ENCODE data around the gene BEAN1.

BEAN1 gene

GRCh38 chr16:66522816-66523590 lies 95.9 kb downstream of the BEAN1 start:
- Histone ChIP-seq H3K4me3 (ENCODE audit: low read depth in 1 of 2, low read length in 1 of 2) (peak overlapping the region; percentile 38 to 76), H3K4me1 (ENCODE audit: control insufficient read depth in 1 of 2, insufficient read depth in 1 of 2, low read depth in 1 of 2, low read length in 1 of 2) (peaks cover 100% of the 10 kb centered on the region in 2 experiments), H3K27ac (peak overlapping the region; percentile 98), H3K27me3 (no peaks in the 10 kb centered on the region), H3K9me3 (no peaks in the 10 kb centered on the region), H3K36me3 (no peaks in the 10 kb centered on the region)
- no peak for TF ChIP-seq CTCF (IDR thresholded peaks at IDR 0.05)

GRCh38 chr16:66523861-66524354 lies 96.8 kb downstream of the BEAN1 start:
- Histone ChIP-seq H3K4me3 (ENCODE audit: low read depth in 1 of 2, low read length in 1 of 2) (peak overlapping the region; percentile 38 to 76), H3K36me3 (peaks cover under 1% of the 10 kb centered on the region), H3K9me3 (no peaks in the 10 kb centered on the region), H3K27ac (peak overlapping the region; percentile 98), H3K4me1 (ENCODE audit: control insufficient read depth in 1 of 2, insufficient read depth in 1 of 2, low read depth in 1 of 2, low read length in 1 of 2) (peaks cover 98% of the 10 kb centered on the region in 2 experiments), H3K27me3 (no peaks in the 10 kb centered on the region)
- TF ChIP-seq CTCF (IDR thresholded peaks at IDR 0.05) = no peak

- H3K4me1 ChIP-seq (ENCODE audit: control insufficient read depth in 1 of 2, insufficient read depth in 1 of 2, low read depth in 1 of 2, low read length in 1 of 2) = peaks cover 90% of the 10 kb centered on the region in 2 experiments
- peaks cover 9% of the 10 kb centered on the region for H3K36me3 ChIP-seq
- H3K4me3 ChIP-seq (ENCODE audit: low read depth in 1 of 2, low read length in 1 of 2) = peak overlapping the region; percentile 38 to 76
- no peaks in the 10 kb centered on the region for H3K27me3 ChIP-seq
- H3K9me3 ChIP-seq = no peaks in the 10 kb centered on the region
- TF ChIP-seq CTCF (IDR thresholded peaks at IDR 0.05) = peak; percentile 94
- H3K27ac ChIP-seq = peak overlapping the region; percentile 98
These were observed 97.6 kb downstream of the BEAN1 start for GRCh38 chr16:66524601-66525164.

- Histone ChIP-seq H3K36me3 (peaks cover 16% of the 10 kb centered on the region), H3K9me3 (no peaks in the 10 kb centered on the region), H3K4me1 (ENCODE audit: control insufficient read depth in 1 of 2, insufficient read depth in 1 of 2, low read depth in 1 of 2, low read length in 1 of 2) (peaks cover 81% of the 10 kb centered on the region in 2 experiments), H3K4me3 (ENCODE audit: low read depth in 1 of 2, low read length in 1 of 2) (peak overlapping the region; percentile 38 to 76), H3K27ac (peak overlapping the region; percentile 98), H3K27me3 (no peaks in the 10 kb centered on the region)
- TF ChIP-seq CTCF (IDR thresholded peaks at IDR 0.05) = no peak
These were observed 98.5 kb downstream of the BEAN1 start for GRCh38 chr16:66525396-66526180.

GRCh38 chr16:66528294-66528693 lies 101.2 kb downstream of the BEAN1 start:
- no peak overlapping the region for H3K4me3 ChIP-seq (ENCODE audit: low read depth in 1 of 2, low read length in 1 of 2)
- no peak for TF ChIP-seq CTCF (IDR thresholded peaks at IDR 0.05)
- peak overlapping the region; percentile 98 for H3K27ac ChIP-seq
- H3K36me3 ChIP-seq = peaks cover 23% of the 10 kb centered on the region
- peaks cover 54% of the 10 kb centered on the region in 2 experiments for H3K4me1 ChIP-seq (ENCODE audit: control insufficient read depth in 1 of 2, insufficient read depth in 1 of 2, low read depth in 1 of 2, low read length in 1 of 2)
- H3K27me3 ChIP-seq = no peaks in the 10 kb centered on the region
- no peaks in the 10 kb centered on the region for H3K9me3 ChIP-seq

Data from neutrophil (primary cell).